Measurements from ENCODE around the gene RAP2B. TPM values are rescaled to one million over a fixed set of nuclear protein-coding genes. Genes with fewer than 3 reads are reported as not detected.

RAP2B gene
- polyA plus RNA-seq, 3 donors = 17.5 to 35.5 (median 24.7) TPM

DNA sequence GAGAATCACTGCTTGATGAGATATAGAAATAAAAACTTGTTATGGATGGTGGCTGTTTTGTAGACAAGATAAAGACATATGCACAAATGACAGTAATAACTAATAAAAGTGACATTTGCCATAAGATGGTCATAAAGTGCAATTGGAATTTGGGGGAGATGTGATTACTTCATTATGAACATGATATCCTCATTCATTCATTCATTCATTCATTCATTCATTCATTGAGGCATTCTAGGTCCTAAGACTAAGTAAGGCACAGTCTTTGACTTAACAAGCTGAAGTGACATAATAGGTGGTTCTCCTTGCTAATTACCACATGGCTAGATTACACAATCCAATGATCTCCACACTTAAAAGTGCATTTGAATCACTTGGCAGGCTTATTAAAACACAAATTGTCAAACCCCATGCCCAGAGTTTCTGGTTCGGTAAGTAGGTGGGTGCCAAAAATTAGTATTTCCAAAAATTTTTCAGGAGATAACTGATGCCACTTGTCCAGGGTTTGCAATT, 18.9 kb downstream of the RAP2B start:
- Histone ChIP-seq H3K27ac (ENCODE audit: low read depth in 1 of 2, low read length in 2 of 2) (peak overlapping the region in 1 of 2 donors; percentile 28), H3K9me3 (replicated peaks in 1 of 2; ENCODE audit: control insufficient read depth in 1 of 2, insufficient read depth in 1 of 2, low read length in 2 of 2) (no peaks in the 10 kb centered on the region), H3K9ac (ENCODE audit: insufficient read depth, low read length, poor library complexity, severe bottlenecking) (no peak overlapping the region), H2AFZ (ENCODE audit: insufficient read depth, low read depth, low read length, poor library complexity, severe bottlenecking) (no peak overlapping the region), H3K36me3 (replicated peaks in 1 of 2; ENCODE audit: control insufficient read depth in 1 of 2, insufficient read depth in 2 of 2, low read length in 2 of 2) (peaks cover 0 to 5% of the 10 kb centered on the region in 2 donors), H4K20me1 (ENCODE audit: insufficient read depth, low read length) (no peaks in the 10 kb centered on the region), H3K27me3 (ENCODE audit: control insufficient read depth in 2 of 2, insufficient read depth in 2 of 2, low read length in 2 of 2) (no peaks in the 10 kb centered on the region), H3K4me1 (ENCODE audit: control insufficient read depth in 1 of 2, insufficient read depth in 2 of 2, low read length in 2 of 2) (peaks cover 11 to 22% of the 10 kb centered on the region in 2 donors), H3K79me2 (ENCODE audit: insufficient read depth, low read length) (no peaks in the 10 kb centered on the region), H3K4me2 (replicated peaks; ENCODE audit: extremely low read depth, low read length, poor library complexity, severe bottlenecking) (no peak overlapping the region), H3K4me3 (replicated peaks in 1 of 3; ENCODE audit: low read depth in 2 of 3, low read length in 3 of 3) (no peak overlapping the region)
- H3K36me3 Mint-ChIP-seq = peaks cover 15 to 39% of the 10 kb centered on the region in 2 donors
- TF ChIP-seq, protein P1, sequence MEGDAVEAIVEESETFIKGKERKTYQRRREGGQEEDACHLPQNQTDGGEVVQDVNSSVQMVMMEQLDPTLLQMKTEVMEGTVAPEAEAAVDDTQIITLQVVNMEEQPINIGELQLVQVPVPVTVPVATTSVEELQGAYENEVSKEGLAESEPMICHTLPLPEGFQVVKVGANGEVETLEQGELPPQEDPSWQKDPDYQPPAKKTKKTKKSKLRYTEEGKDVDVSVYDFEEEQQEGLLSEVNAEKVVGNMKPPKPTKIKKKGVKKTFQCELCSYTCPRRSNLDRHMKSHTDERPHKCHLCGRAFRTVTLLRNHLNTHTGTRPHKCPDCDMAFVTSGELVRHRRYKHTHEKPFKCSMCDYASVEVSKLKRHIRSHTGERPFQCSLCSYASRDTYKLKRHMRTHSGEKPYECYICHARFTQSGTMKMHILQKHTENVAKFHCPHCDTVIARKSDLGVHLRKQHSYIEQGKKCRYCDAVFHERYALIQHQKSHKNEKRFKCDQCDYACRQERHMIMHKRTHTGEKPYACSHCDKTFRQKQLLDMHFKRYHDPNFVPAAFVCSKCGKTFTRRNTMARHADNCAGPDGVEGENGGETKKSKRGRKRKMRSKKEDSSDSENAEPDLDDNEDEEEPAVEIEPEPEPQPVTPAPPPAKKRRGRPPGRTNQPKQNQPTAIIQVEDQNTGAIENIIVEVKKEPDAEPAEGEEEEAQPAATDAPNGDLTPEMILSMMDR (IDR thresholded peaks at IDR 0.05) = no peak
- peaks cover 2 to 10% (median 4%) of the 10 kb centered on the region in 7 donors for H3K9me3 Mint-ChIP-seq
- peaks cover 0 to 1% (median 0%) of the 10 kb centered on the region in 3 donors for H3K27me3 Mint-ChIP-seq (ENCODE audit: low read depth in 3 of 3)
- DNase-seq = peak; percentile 54 to 85 (median 78)
- peak overlapping the region in 4 of 7 donors; percentile 16 to 76 (median 58) for H3K27ac Mint-ChIP-seq
- peaks cover 25% of the 10 kb centered on the region for H3K4me1 Mint-ChIP-seq
- intact Hi-C loops (cut with micrococcal nuclease) = no loop called here
- no CpG with 5 or more reads among the region's 1 CpG for WGBS (ENCODE audit: insufficient coverage)
- H3K4me3 Mint-ChIP-seq = no peak overlapping the region

DNA sequence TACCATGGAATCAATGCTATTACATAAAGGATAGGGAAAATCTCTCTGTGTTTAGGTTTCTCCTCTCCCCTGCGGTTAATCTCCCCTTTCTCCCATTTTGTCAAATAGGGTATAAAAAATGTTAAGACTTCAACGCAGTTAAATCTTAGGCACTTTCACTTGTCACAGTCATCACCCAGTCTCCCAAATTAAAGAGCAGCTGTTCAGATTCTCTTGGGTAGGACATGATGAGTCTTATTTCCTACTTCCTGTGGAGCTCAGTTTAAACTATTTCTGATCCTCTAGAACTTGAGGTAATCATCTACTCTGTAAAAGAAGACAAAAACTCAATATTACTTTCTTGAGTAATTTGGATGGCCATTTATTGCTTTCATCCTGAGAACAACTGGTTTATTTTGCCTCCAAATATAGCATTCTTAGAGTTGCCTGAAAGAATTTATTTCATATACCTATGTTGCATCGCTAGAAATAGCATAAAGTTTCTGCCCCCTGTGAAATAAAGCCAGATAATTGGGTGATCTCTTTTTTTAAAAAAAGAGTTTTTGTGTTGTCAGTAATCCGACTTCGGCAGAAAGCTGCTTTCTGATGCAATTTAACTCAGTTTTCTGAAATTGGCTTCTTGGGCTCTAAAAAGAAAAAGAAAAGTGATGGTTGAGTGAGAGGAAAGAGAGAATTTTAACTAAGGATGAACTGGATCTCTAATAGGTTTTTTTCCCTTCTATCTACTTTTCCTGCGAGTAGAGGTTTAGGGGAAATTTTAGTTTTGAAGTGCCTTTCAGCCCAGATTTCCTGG, 20.7 kb downstream of the RAP2B start:
- TF ChIP-seq, protein P1 (IDR thresholded peaks at IDR 0.05) = no peak
- H4K20me1 ChIP-seq (ENCODE audit: insufficient read depth, low read length) = no peaks in the 10 kb centered on the region
- no peaks in the 10 kb centered on the region for H3K9me3 ChIP-seq (replicated peaks in 1 of 2; ENCODE audit: control insufficient read depth in 1 of 2, insufficient read depth in 1 of 2, low read length in 2 of 2)
- H3K9me3 Mint-ChIP-seq = peaks cover 0 to 3% (median 0%) of the 10 kb centered on the region in 7 donors
- no peak overlapping the region for H3K4me2 ChIP-seq (replicated peaks; ENCODE audit: extremely low read depth, low read length, poor library complexity, severe bottlenecking)
- intact Hi-C loops (cut with micrococcal nuclease) = no loop called here
- no peak overlapping the region for H3K27ac ChIP-seq (ENCODE audit: low read depth in 1 of 2, low read length in 2 of 2)
- peaks cover 0 to 5% of the 10 kb centered on the region in 2 donors for H3K36me3 ChIP-seq (replicated peaks in 1 of 2; ENCODE audit: control insufficient read depth in 1 of 2, insufficient read depth in 2 of 2, low read length in 2 of 2)
- no peak overlapping the region for H2AFZ ChIP-seq (ENCODE audit: insufficient read depth, low read depth, low read length, poor library complexity, severe bottlenecking)
- DNase-seq = peak in 1 of 3 donors; percentile 8
- peaks cover 14 to 31% of the 10 kb centered on the region in 2 donors for H3K36me3 Mint-ChIP-seq
- peaks cover 11 to 22% of the 10 kb centered on the region in 2 donors for H3K4me1 ChIP-seq (ENCODE audit: control insufficient read depth in 1 of 2, insufficient read depth in 2 of 2, low read length in 2 of 2)
- H3K27me3 Mint-ChIP-seq (ENCODE audit: low read depth in 3 of 3) = peaks cover 0 to 1% (median 0%) of the 10 kb centered on the region in 3 donors
- 100% methylated on average over 3 of the region's 6 CpGs for WGBS (ENCODE audit: insufficient coverage)
- H3K27me3 ChIP-seq (ENCODE audit: control insufficient read depth in 2 of 2, insufficient read depth in 2 of 2, low read length in 2 of 2) = no peaks in the 10 kb centered on the region
- H3K27ac Mint-ChIP-seq = no peak overlapping the region
- no peak overlapping the region for H3K9ac ChIP-seq (ENCODE audit: insufficient read depth, low read length, poor library complexity, severe bottlenecking)
- H3K4me3 Mint-ChIP-seq = no peak overlapping the region
- no peak overlapping the region for H3K4me3 ChIP-seq (replicated peaks in 1 of 3; ENCODE audit: low read depth in 2 of 3, low read length in 3 of 3)
- H3K4me1 Mint-ChIP-seq = peaks cover 25% of the 10 kb centered on the region
- H3K79me2 ChIP-seq (ENCODE audit: insufficient read depth, low read length) = no peaks in the 10 kb centered on the region
